Ovary (tissue), 9 donors: ENCODE results near the gene JUND. TPM values are rescaled to one million over a fixed set of nuclear protein-coding genes. Genes with fewer than 3 reads are reported as not detected.

Experiments
- DNase-seq, 5 donors: peaks; one replicate each; pipeline ENCODE4 v3.0.0-alpha.2; 2019 to 2020
- H3K27ac ChIP-seq, 2 donors: fragments of 200-600 bp; one replicate each; pipeline versions ENCODE4 v1.5.1 to v1.8.0; 2019 to 2022
- H3K27me3 ChIP-seq: fragments of 200-600 bp; one replicate; pipeline ENCODE4 v1.8.0; 2022
- H3K36me3 ChIP-seq: fragments of 200-600 bp; sonication (generic); one replicate; pipeline ENCODE4 v1.5.1; 2019
- H3K4me1 ChIP-seq: one replicate; pipeline ENCODE4 v1.8.1; 2013; ENCODE audit warnings: mild to moderate bottlenecking, moderate library complexity; ENCODE audit not compliant: insufficient read depth
- H3K4me3 ChIP-seq: fragments of 200-600 bp; sonication (generic); one replicate; pipeline ENCODE4 v1.5.1; 2017
- H3K9me3 ChIP-seq, 2 donors: fragments of 200-600 bp in 1 of 2; sonication (generic) in 1 of 2; one replicate each; pipeline versions ENCODE4 v1.5.1 to v1.8.1; 2013 to 2019; ENCODE audit warnings: mild to moderate bottlenecking in 1 of 2, moderate library complexity in 1 of 2
- CTCF ChIP-seq, 3 donors: fragments of 450-650 bp in 2 of 3; fragments of 200-600 bp in 1 of 3; IDR thresholded peaks; one replicate each; pipeline versions ENCODE4 v1.5.1 to v1.8.0; 2016 to 2022; ENCODE audit warnings: antibody characterized with exemption in 3 of 3, mild to moderate bottlenecking in 1 of 3
- EP300 ChIP-seq: sonication (generic); formaldehyde crosslinking; IDR thresholded peaks from one replicate; pipeline ENCODE4 v1.6.1; 2017; ENCODE audit warnings: antibody characterized with exemption
- POLR2A ChIP-seq: fragments of 450-650 bp; IDR thresholded peaks from one replicate; pipeline ENCODE4 v1.6.1; 2017; ENCODE audit warnings: antibody characterized with exemption, mild to moderate bottlenecking, moderate library complexity
- WGBS, 3 donors: extraction: QIAGEN DNeasy Blood & Tissue Kit in 1 of 3; methylation state at CpG; one replicate each; pipeline versions ENCODE4 v1.1.5 to v1.1.7; 2013 to 2017; 5-methylcytosine and 5-hydroxymethylcytosine counted together
- intact Hi-C, 4 donors: fragments of 100-400 bp; cut with DNase I; formaldehyde crosslinking; loops; one replicate each; pipeline versions ENCODE4 v1.11.0 to v1.15.1; 2022 to 2023
- polyA plus RNA-seq, 2 donors: library from polyadenylated mRNA; stranded (reverse); fragments of 200-250 nt in 1 of 2; fragments of 350-450 nt in 1 of 2; fragmentation: Illumina TruSeq in 1 of 2; extraction: RNeasy Lipid Tissue Mini Kit (QIAGEN cat#74804) in 1 of 2; gene quantifications; one replicate each; pipeline ENCODE4 v1.2.3, GENCODE V29; 2013 to 2014
- total RNA-seq, 7 donors: library from RNA; depleted of rRNA in 2 of 7; stranded (reverse); fragments of >200 nt in 2 of 7; fragmentation: NEBNext Ultra II Directional in 3 of 7; extraction: Animal tissue kit (Norgen Biotek cat#: 25700) in 3 of 7; gene quantifications; one replicate each; pipeline versions ENCODE4 v1.1.0 to v1.2.4, GENCODE V29; 2016 to 2023
- donor health status: DM: no; HTN: no; CAD: no; lungs with moderate emphysema.
- donor health status: DM: no; HTN: no; CAD: no.
- donor health status: Bipolar disorder and iron deficiency.
- donor health status: DM: yes; HTN: yes; CAD: no.
- donor health status: DM: no; HTN: no; CAD: no.
- donor health status: DM: yes; HTN: yes; CAD: no.

JUND gene
- total and polyA plus RNA-seq, 9 donors = 95.2 to 1,260 (median 412) TPM

GRCh38 chr19:18308051-18308947 lies 26.9 kb upstream of the JUND start:
- Histone ChIP-seq H3K36me3 (no peaks in the 10 kb centered on the region), H3K27ac (peak overlapping the region; percentile 59 to 98), H3K4me3 (no peak overlapping the region), H3K27me3 (no peaks in the 10 kb centered on the region), H3K4me1 (peaks cover 17% of the 10 kb centered on the region), H3K9me3 (no peaks in the 10 kb centered on the region)
- TF ChIP-seq CTCF (IDR thresholded peaks at IDR 0.05) (no peak), EP300 (no peak), POLR2A (no peak)
- WGBS, 3 donors = 68 to 79% (median 79%) methylated on average over 19 to 20 of the region's 20 CpGs
- intact Hi-C loops = no loop called here
- DNase-seq = peak in 1 of 5 donors; percentile 44

- H3K27me3 ChIP-seq = no peaks in the 10 kb centered on the region
- peak in 3 of 5 donors; percentile 57 to 62 (median 61) for DNase-seq
- intact Hi-C loops = no loop called here
- TF ChIP-seq EP300 (no peak), CTCF (IDR thresholded peaks at IDR 0.05) (no peak), POLR2A (no peak)
- H3K36me3 ChIP-seq = no peaks in the 10 kb centered on the region
- peak overlapping the region; percentile 59 to 98 for H3K27ac ChIP-seq
- no peaks in the 10 kb centered on the region for H3K9me3 ChIP-seq
- no peak overlapping the region for H3K4me3 ChIP-seq
- 39 to 67% (median 46%) methylated on average over 18 to 19 of the region's 19 CpGs for WGBS, 3 donors
- peaks cover 18% of the 10 kb centered on the region for H3K4me1 ChIP-seq
Measured at GRCh38 chr19:18307271-18307681, 25.9 kb upstream of the JUND start.

- intact Hi-C loops = no loop called here
- H3K4me3 ChIP-seq = no peak overlapping the region
- TF ChIP-seq EP300 (no peak), POLR2A (no peak), CTCF (IDR thresholded peaks at IDR 0.05) (no peak)
- peak overlapping the region; percentile 59 to 98 for H3K27ac ChIP-seq
- peaks cover 18% of the 10 kb centered on the region for H3K4me1 ChIP-seq
- H3K36me3 ChIP-seq = no peaks in the 10 kb centered on the region
- H3K27me3 ChIP-seq = no peaks in the 10 kb centered on the region
- DNase-seq = peak; percentile 63 to 78 (median 74)
- 10 to 47% (median 10%) methylated on average over 14 of the region's 14 CpGs for WGBS, 3 donors
- H3K9me3 ChIP-seq = no peaks in the 10 kb centered on the region
Measured at GRCh38 chr19:18306888-18307260, 25.5 kb upstream of the JUND start.

GRCh38 chr19:18306209-18306887 lies 24.9 kb upstream of the JUND start:
- no peaks in the 10 kb centered on the region for H3K27me3 ChIP-seq
- intact Hi-C loops = no loop called here
- no peak overlapping the region for H3K4me3 ChIP-seq
- no peaks in the 10 kb centered on the region for H3K36me3 ChIP-seq
- TF ChIP-seq CTCF (IDR thresholded peaks at IDR 0.05) = no peak
- TF ChIP-seq POLR2A = no peak
- no peak for TF ChIP-seq EP300
- peak in 2 of 5 donors; percentile 47 to 50 for DNase-seq
- WGBS, 3 donors = 55 to 72% (median 59%) methylated on average over 26 of the region's 26 CpGs
- H3K27ac ChIP-seq = peak overlapping the region; percentile 82 to 98
- no peaks in the 10 kb centered on the region for H3K9me3 ChIP-seq
- peaks cover 18% of the 10 kb centered on the region for H3K4me1 ChIP-seq
